ENCODE data around the gene LRRC8A. TPM values are rescaled to one million over a fixed set of nuclear protein-coding genes. Genes with fewer than 3 reads are reported as not detected.

The LRRC8A gene
- polyA plus RNA-seq, 1 of the 3 experiments (the other 2 are of a cell fraction): 30.4 TPM

Other genes starting within 250 kb of the LRRC8A start
- 57.2 and 73.7 TPM in 2 replicates for gene DYNC2I2, start 225.3 kb upstream of the LRRC8A start, polyA plus RNA-seq (2012; rRNA removed)
- gene SET, start 192.9 kb upstream of the LRRC8A start, polyA plus RNA-seq (2012; rRNA removed): 64.6 and 79.5 TPM in 2 replicates
- 5.0 and 7.8 TPM in 2 replicates for gene PKN3, start 179.6 kb upstream of the LRRC8A start, polyA plus RNA-seq (2012; rRNA removed)
- gene ZDHHC12, start 158.0 kb upstream of the LRRC8A start, polyA plus RNA-seq (2012; rRNA removed): 36.6 and 51.3 TPM in 2 replicates
- 25.4 and 30.9 TPM in 2 replicates for gene ZER1, start 110.2 kb upstream of the LRRC8A start, polyA plus RNA-seq (2012; rRNA removed)
- 19.1 and 19.7 TPM in 2 replicates for gene TBC1D13, start 94.9 kb upstream of the LRRC8A start, polyA plus RNA-seq (2012; rRNA removed)
- gene ENDOG, start 63.6 kb upstream of the LRRC8A start, polyA plus RNA-seq (2012; rRNA removed): 22.2 and 26.6 TPM in 2 replicates
- gene SPOUT1, start 52.3 kb upstream of the LRRC8A start, polyA plus RNA-seq (2012; rRNA removed): 43.5 and 44.2 TPM in 2 replicates
- 9.4 and 13.3 TPM in 2 replicates for gene KYAT1, start 183 bp upstream of the LRRC8A start, polyA plus RNA-seq (2012; rRNA removed)
- 0.19 TPM in 1 of 2 replicates, not detected in the other for gene PHYHD1, start 38.8 kb downstream of the LRRC8A start, polyA plus RNA-seq (2012; rRNA removed)
- gene DOLK, start 65.5 kb downstream of the LRRC8A start, polyA plus RNA-seq (2012; rRNA removed): 23.1 and 31.7 TPM in 2 replicates
- gene NUP188, start 65.6 kb downstream of the LRRC8A start, polyA plus RNA-seq (2012; rRNA removed): 41.5 and 49.5 TPM in 2 replicates
- 94.4 and 111 TPM in 2 replicates for gene SH3GLB2, start 146.2 kb downstream of the LRRC8A start, polyA plus RNA-seq (2012; rRNA removed)
- 21.2 and 26.4 TPM in 2 replicates for gene MIGA2, start 154.5 kb downstream of the LRRC8A start, polyA plus RNA-seq (2012; rRNA removed)
- 19.9 and 20.4 TPM in 2 replicates for gene DOLPP1, start 199.0 kb downstream of the LRRC8A start, polyA plus RNA-seq (2012; rRNA removed)
- 29.7 and 44.5 TPM in 2 replicates for gene CRAT, start 228.7 kb downstream of the LRRC8A start, polyA plus RNA-seq (2012; rRNA removed)
- 130 and 149 TPM in 2 replicates for gene PTPA, start 229.3 kb downstream of the LRRC8A start, polyA plus RNA-seq (2012; rRNA removed)